ENCODE results near the gene BGLAP.

The BGLAP gene

GRCh38 chr1:156260896-156261295 is 18.9 kb downstream of the BGLAP start:
- no peak for DNase-seq

- DNase-seq: no peak
Observed at GRCh38 chr1:156262461-156263287, 20.7 kb downstream of the BGLAP start.

- DNase-seq: no peak
Observed at GRCh38 chr1:156263288-156263655, 21.3 kb downstream of the BGLAP start.

GRCh38 chr1:156266051-156266450 is 24.1 kb downstream of the BGLAP start:
- DNase-seq: no peak

- DNase-seq: no peak
Observed at GRCh38 chr1:156268336-156268735, 26.4 kb downstream of the BGLAP start.

GRCh38 chr1:156270314-156270713 is 28.3 kb downstream of the BGLAP start:
- DNase-seq: no peak

GRCh38 chr1:156276532-156276931 is 34.5 kb downstream of the BGLAP start:
- DNase-seq: no peak

- no peak for DNase-seq
Observed at GRCh38 chr1:156276966-156277381, 35.0 kb downstream of the BGLAP start.

- DNase-seq: no peak
Observed at GRCh38 chr1:156279837-156280236, 37.9 kb downstream of the BGLAP start.

GRCh38 chr1:156281281-156281680 is 39.3 kb downstream of the BGLAP start:
- peak; percentile 73 for DNase-seq

GRCh38 chr1:156281693-156282478 is 39.9 kb downstream of the BGLAP start:
- DNase-seq: peak; percentile 47

GRCh38 chr1:156282479-156283222 is 40.7 kb downstream of the BGLAP start, which contains the start of gene SMG5:
Gene SMG5 (minus strand): TSS chr1:156282825. CDS start chr1:156282680, 145 bp downstream.
- DNase-seq: peak; percentile 97

GRCh38 chr1:156283521-156283920 is 41.5 kb downstream of the BGLAP start:
- no peak for DNase-seq

GRCh38 chr1:156284112-156284511 is 42.1 kb downstream of the BGLAP start, which contains the start of gene TMEM79:
Gene TMEM79 (plus strand): TSS chr1:156284325. CDS start chr1:156285227, 902 bp downstream.
- DNase-seq: no peak

- DNase-seq: no peak
Observed at GRCh38 chr1:156284757-156285156, 42.8 kb downstream of the BGLAP start.

- DNase-seq: no peak
Observed at GRCh38 chr1:156285437-156285836, 43.5 kb downstream of the BGLAP start.

- DNase-seq: no peak
Observed at GRCh38 chr1:156286061-156286460, 44.1 kb downstream of the BGLAP start.

- no peak for DNase-seq
Observed at GRCh38 chr1:156289857-156290256, 47.9 kb downstream of the BGLAP start.

- DNase-seq: peak; percentile 34
Observed at GRCh38 chr1:156291226-156292061, 49.5 kb downstream of the BGLAP start.
